GM12801 (cell line): ENCODE measurements around the gene HPRT1.

Experiments
- TF ChIP-seq, protein P1 (sequence below): IDR thresholded peaks from one replicate; pipeline ENCODE4 v1.5.1; 2011; ENCODE audit warnings: control low read depth; ENCODE audit not compliant: insufficient read length; ENCODE audit errors: extremely low read depth

Gene HPRT1

DNA sequence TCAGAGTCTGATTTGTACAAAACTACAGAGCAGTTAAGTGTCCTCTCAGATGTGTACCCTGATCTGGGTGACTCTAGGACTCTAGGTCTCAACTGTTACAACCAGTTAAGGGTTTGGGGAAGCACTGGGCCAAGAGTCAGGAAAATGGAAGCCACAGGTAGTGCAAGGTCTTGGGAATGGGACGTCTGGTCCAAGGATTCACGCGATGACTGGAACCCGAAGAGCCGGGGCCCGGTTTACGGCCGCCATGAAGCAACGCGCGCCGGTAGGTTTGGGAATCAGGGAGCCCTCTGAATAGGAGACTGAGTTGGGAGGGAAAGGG, 321 bp upstream of the HPRT1 start:
- TF ChIP-seq, protein P1, sequence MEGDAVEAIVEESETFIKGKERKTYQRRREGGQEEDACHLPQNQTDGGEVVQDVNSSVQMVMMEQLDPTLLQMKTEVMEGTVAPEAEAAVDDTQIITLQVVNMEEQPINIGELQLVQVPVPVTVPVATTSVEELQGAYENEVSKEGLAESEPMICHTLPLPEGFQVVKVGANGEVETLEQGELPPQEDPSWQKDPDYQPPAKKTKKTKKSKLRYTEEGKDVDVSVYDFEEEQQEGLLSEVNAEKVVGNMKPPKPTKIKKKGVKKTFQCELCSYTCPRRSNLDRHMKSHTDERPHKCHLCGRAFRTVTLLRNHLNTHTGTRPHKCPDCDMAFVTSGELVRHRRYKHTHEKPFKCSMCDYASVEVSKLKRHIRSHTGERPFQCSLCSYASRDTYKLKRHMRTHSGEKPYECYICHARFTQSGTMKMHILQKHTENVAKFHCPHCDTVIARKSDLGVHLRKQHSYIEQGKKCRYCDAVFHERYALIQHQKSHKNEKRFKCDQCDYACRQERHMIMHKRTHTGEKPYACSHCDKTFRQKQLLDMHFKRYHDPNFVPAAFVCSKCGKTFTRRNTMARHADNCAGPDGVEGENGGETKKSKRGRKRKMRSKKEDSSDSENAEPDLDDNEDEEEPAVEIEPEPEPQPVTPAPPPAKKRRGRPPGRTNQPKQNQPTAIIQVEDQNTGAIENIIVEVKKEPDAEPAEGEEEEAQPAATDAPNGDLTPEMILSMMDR, result no peak

DNA sequence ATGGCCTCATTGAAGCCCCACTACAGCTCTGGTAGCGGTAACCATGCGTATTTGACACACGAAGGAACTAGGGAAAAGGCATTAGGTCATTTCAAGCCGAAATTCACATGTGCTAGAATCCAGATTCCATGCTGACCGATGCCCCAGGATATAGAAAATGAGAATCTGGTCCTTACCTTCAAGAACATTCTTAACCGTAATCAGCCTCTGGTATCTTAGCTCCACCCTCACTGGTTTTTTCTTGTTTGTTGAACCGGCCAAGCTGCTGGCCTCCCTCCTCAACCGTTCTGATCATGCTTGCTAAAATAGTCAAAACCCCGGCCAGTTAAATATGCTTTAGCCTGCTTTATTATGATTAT, 876 bp downstream of the HPRT1 start:
- TF ChIP-seq, protein P1, result no peak

GRCh38 chrX:134461437-134461836, 1.5 kb downstream of the HPRT1 start:
- TF ChIP-seq, protein P1, result no peak

GRCh38 chrX:134462927-134463326, 3.0 kb downstream of the HPRT1 start:
- TF ChIP-seq, protein P1, result no peak

- TF ChIP-seq, protein P1, result no peak
These were observed 9.5 kb downstream of the HPRT1 start for GRCh38 chrX:134469486-134469885.

DNA sequence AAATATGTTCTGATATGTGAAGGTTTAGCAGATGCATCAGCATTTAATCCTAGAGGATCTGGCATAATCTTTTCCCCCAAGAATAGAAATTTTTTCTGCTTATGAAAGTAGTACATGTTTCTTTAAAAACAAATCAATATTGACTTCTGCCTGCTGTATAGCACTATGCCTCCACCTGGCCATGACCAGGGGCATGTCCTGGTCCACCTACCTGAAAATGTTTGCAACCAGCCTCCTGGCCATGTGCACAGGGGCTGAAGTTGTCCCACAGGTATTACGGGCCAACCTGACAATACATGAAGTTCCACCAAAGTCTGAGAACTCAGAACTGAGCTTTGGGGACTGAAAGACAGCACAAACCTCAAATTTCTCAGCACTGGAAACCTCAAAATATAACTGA, 10.0 kb downstream of the HPRT1 start:
- TF ChIP-seq, protein P1, result no peak

GRCh38 chrX:134472041-134472440, 12.1 kb downstream of the HPRT1 start:
- TF ChIP-seq, protein P1, result no peak

DNA sequence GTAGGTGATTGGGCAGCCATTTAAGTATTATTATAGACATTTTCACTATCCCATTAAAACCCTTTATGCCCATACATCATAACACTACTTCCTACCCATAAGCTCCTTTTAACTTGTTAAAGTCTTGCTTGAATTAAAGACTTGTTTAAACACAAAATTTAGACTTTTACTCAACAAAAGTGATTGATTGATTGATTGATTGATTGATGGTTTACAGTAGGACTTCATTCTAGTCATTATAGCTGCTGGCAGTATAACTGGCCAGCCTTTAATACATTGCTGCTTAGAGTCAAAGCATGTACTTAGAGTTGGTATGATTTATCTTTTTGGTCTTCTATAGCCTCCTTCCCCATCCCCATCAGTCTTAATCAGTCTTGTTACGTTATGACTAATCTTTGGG, 16.3 kb downstream of the HPRT1 start:
- TF ChIP-seq, protein P1, result no peak
